HG03095 (cell line): Measurements from ENCODE around the gene SLC9A3.

ENCODE experiments used
- ATAC-seq: cut with Tn5 transposase; IDR thresholded peaks from one replicate; pipeline ENCODE4 v1.9.1; 2021; ENCODE audit warnings: moderate library complexity; ENCODE audit not compliant: unreplicated experiment

Gene SLC9A3

DNA sequence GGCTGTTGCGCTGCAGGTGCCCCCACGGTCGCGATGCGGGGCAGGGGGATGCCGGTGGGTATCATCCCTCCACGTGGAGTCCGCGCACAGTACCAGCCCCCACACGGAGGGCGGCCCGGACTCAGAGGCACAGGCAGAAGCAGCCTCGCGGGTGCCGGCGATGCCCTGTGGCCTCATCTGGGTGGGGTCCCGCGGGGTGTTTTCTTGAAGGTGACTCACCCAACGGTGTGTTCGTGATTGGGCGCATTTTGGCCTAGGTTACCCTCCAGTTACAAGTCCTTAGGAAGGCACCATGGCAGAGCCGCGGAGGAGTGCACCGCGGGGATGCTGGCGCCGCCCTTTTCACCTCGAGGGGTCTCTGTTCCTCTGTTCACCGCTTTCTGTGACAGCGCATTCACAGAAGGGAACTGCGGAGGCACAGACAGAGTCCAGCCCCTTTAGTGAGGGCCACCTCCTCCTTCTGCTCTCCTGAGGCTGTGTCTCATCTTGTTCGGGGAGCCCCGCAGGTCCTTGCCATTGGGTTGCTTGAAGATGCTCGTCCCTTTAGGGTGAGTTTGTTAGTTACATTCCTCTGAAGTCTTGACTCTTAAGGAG lies 102.9 kb downstream of the SLC9A3 start:
- ATAC-seq: no peak

DNA sequence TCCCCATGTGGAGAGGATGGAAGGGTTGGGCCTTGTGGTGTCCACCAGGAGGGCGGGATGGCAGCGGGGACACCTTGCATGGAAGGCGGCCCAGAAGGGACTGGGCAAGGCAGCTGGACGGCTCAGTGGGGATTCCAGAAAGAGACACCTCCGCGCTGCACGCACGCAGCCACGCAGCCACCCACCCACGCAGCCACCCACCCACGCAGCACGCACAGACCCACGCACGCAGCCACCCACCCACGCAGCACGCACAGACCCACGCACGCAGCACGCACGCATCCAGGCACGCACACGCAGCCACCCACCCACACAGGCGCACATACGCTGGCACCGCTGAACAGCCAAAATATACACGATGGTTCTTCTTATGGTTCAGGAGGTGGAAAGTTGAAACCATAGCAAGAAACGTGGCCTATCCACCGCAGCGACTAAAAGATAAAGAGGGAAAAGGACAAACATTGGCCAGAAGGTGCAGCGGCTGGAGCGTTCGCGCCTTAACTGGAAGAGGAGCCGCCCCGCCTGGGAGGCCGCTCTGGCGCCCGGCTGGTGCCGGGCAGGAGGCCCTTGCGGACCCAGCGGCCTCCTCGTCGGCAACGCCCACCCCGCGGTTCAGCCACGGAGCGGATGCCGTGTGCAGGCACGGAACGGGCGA lies 103.5 kb downstream of the SLC9A3 start:
- no peak for ATAC-seq
